Measurements from ENCODE around the gene EEF1G.

DNA sequence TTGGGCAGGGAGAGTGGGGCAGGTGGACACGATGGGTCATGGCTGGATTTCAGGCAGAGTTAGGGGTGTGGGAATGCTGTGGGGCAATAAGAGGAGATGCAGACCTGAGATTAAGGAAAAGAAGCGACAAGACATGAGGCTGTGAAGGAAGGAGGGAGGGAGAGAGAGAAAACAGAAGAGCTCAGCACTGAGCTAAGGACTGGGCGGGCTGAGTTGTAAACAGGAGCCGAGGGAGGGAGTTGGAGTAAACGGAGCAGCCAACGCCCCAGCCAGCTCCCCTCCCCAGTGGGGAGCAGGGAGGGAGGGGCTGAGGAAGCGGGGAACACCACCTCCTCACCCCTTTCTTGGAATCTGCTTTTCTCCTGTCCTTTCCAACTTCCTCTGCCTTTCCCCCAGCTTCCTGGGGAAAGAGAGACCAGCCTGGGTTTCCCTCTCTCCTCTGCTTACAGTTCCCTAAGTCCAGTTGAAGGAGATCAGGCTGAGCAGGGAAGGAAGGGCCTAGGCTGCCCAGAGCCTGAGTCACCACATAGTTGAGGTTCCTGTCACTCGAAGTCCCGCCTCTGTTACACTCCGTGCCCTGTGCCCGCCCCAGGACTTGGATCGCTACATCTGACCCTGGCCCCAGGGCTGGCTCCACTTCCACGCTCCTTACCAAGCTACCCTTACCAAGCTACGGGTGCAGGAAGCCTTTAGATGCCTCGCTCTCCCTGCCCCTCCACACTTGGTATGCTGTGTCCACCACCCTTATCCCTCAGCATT, 20.4 kb downstream of the EEF1G start:
- TF ChIP-seq, protein P1, sequence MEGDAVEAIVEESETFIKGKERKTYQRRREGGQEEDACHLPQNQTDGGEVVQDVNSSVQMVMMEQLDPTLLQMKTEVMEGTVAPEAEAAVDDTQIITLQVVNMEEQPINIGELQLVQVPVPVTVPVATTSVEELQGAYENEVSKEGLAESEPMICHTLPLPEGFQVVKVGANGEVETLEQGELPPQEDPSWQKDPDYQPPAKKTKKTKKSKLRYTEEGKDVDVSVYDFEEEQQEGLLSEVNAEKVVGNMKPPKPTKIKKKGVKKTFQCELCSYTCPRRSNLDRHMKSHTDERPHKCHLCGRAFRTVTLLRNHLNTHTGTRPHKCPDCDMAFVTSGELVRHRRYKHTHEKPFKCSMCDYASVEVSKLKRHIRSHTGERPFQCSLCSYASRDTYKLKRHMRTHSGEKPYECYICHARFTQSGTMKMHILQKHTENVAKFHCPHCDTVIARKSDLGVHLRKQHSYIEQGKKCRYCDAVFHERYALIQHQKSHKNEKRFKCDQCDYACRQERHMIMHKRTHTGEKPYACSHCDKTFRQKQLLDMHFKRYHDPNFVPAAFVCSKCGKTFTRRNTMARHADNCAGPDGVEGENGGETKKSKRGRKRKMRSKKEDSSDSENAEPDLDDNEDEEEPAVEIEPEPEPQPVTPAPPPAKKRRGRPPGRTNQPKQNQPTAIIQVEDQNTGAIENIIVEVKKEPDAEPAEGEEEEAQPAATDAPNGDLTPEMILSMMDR (IDR thresholded peaks at IDR 0.05 in 2 of 3, conservative IDR thresholded peaks at IDR 0.05 in 1 of 3; ENCODE audit: insufficient read depth in 2 of 3, low read depth in 1 of 3, low read length in 3 of 3), result peak in 1 of 3 experiments; percentile 7; a peak in 1 of 6 replicates
- peak in 1 of 2 experiments; percentile 18; a peak in 2 of 4 replicates for TF ChIP-seq TEAD1 (CRISPR knock-in tag; IDR thresholded peaks at IDR 0.05)
- TF ChIP-seq EZH2 (IDR thresholded peaks at IDR 0.05; ENCODE audit: borderline replicate concordance, low read depth, low read length), result no peak
- TF ChIP-seq SMAD1 (IDR thresholded peaks at IDR 0.05; ENCODE audit: low read depth, low read length, partially characterized antibody), result no peak
- TF ChIP-seq ATF1 (CRISPR knock-in tag; IDR thresholded peaks at IDR 0.05), result no peak
- peak; percentile 74 for TF ChIP-seq ATF1 (tag; IDR thresholded peaks at IDR 0.05)
- TF ChIP-seq POLR2A (conservative IDR thresholded peaks at IDR 0.05), result peak; percentile 48; the same call in 1 of the 2 replicates
- no peak for TF ChIP-seq ZNF146 (CRISPR knock-in tag; IDR thresholded peaks at IDR 0.05; ENCODE audit: unreplicated experiment)
- TF ChIP-seq POLR2AphosphoS2 (IDR thresholded peaks at IDR 0.05; ENCODE audit: low read length), result no peak
- TF ChIP-seq MEF2A (IDR thresholded peaks at IDR 0.05; ENCODE audit: control insufficient read depth, low read depth, low read length), result no peak

Measured in K562 (cell line).